ENCODE measurements around the gene MAB21L1. TPM values are rescaled to one million over a fixed set of nuclear protein-coding genes. Genes with fewer than 3 reads are reported as not detected.

The MAB21L1 gene
- polyA plus RNA-seq, 2 of the 4 experiments (the other 2 are of a cell fraction): not detected

DNA sequence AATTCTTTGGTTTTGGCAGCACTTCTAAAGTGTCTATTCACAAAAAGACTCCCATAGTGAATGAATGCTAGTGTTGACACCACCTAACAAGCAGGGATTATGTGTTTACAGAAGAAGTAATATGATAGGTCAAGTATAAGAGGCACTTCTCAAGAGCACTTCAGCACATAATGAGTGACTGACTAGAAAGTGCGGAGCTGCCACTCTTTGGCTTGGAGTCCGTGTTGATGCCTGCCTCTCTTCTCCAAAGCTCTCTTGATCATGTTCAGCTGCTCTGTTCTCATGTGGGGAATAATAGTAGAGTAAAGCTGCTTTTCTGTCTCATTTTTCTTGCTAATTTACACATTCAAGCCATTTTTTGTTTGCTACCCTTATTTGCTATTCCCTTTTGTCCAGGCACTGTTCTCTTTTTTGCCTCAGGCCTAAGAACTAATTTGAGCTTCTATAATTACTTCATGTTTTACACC lies 22.7 kb upstream of the MAB21L1 start:
- FAIRE-seq (no peak), DNase-seq (ENCODE audit: low read depth in 1 of 2, low spot score in 1 of 2) (no peak), ATAC-seq (no peak)
- H3K4me2 ChIP-seq: no peak overlapping the region
- ChIA-PET CTCF (interaction anchor here (0.6 kb wide), 1 partner anchor 903 kb away, joined by 3 read pairs; no protein-coding TSS in a partner anchor), POLR2A (no interaction called here)
- no peaks in the 10 kb centered on the region for H3K4me1 ChIP-seq
- no peak overlapping the region for H3K4me3 ChIP-seq
- H3K27ac ChIP-seq: no peak overlapping the region
- TF ChIP-seq, protein P1, sequence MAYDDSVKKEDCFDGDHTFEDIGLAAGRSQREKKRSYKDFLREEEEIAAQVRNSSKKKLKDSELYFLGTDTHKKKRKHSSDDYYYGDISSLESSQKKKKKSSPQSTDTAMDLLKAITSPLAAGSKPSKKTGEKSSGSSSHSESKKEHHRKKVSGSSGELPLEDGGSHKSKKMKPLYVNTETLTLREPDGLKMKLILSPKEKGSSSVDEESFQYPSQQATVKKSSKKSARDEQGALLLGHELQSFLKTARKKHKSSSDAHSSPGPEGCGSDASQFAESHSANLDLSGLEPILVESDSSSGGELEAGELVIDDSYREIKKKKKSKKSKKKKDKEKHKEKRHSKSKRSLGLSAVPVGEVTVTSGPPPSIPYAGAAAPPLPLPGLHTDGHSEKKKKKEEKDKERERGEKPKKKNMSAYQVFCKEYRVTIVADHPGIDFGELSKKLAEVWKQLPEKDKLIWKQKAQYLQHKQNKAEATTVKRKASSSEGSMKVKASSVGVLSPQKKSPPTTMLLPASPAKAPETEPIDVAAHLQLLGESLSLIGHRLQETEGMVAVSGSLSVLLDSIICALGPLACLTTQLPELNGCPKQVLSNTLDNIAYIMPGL (CRISPR knock-in tag; IDR thresholded peaks at IDR 0.05; ENCODE audit: borderline replicate concordance): no peak
- no peak for TF ChIP-seq RCOR1 (IDR thresholded peaks at IDR 0.05; ENCODE audit: low read depth, low read length)
- H3K9me3 ChIP-seq: no peaks in the 10 kb centered on the region
- WGBS (ENCODE audit: missing lambda C conversion rate): 91% methylated on average over 2 of the region's 2 CpGs

DNA sequence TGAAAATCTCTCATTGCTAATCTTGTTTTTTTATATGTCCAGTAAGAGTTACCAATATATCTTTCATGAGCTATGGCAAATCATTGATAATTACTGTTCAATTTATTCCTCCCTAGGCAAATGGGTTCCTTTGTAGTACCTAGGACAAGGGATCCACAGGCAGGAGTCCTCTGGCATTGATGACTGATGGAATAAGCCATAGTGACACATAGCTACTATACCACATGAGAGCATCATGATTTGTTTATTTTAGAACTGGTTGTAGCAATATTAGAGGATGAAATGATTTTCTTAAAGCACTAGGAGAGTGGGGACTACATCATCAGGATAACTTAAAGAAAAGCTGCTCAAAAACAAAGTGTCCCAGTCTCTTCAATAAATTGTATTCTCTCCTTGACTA lies 21.7 kb upstream of the MAB21L1 start:
- CTCF ChIA-PET: no interaction called here
- POLR2A ChIA-PET: no interaction called here
- no peak for FAIRE-seq
- H3K4me2 ChIP-seq: no peak overlapping the region
- no peak overlapping the region for H3K27ac ChIP-seq
- H3K4me1 ChIP-seq: no peaks in the 10 kb centered on the region
- DNase-seq (ENCODE audit: low read depth in 1 of 2, low spot score in 1 of 2): no peak
- H3K4me3 ChIP-seq: no peak overlapping the region
- TF ChIP-seq ZNF302 (CRISPR knock-in tag; IDR thresholded peaks at IDR 0.05): no peak
- TF ChIP-seq GATA3 (IDR thresholded peaks at IDR 0.05; ENCODE audit: borderline replicate concordance): no peak
- H3K9me3 ChIP-seq: no peaks in the 10 kb centered on the region
- no peak for ATAC-seq

- DNase-seq (ENCODE audit: low read depth in 1 of 2, low spot score in 1 of 2) (no peak), FAIRE-seq (no peak), ATAC-seq (no peak)
- H3K4me3 ChIP-seq: no peak overlapping the region
- WGBS (ENCODE audit: missing lambda C conversion rate): 100% methylated on average over 2 of the region's 2 CpGs
- H3K27ac ChIP-seq: no peak overlapping the region
- no peaks in the 10 kb centered on the region for H3K9me3 ChIP-seq
- H3K4me2 ChIP-seq: no peak overlapping the region
- ChIA-PET CTCF (no interaction called here), POLR2A (no interaction called here)
- H3K4me1 ChIP-seq: no peaks in the 10 kb centered on the region
- no peak for TF ChIP-seq HOXB13 (CRISPR knock-in tag; IDR thresholded peaks at IDR 0.05; ENCODE audit: low read depth)
- TF ChIP-seq RNF2 (IDR thresholded peaks at IDR 0.05; ENCODE audit: borderline replicate concordance, low read depth): no peak
- no peak for TF ChIP-seq CHD4 (IDR thresholded peaks at IDR 0.05; ENCODE audit: borderline replicate concordance)
- TF ChIP-seq, protein P2, sequence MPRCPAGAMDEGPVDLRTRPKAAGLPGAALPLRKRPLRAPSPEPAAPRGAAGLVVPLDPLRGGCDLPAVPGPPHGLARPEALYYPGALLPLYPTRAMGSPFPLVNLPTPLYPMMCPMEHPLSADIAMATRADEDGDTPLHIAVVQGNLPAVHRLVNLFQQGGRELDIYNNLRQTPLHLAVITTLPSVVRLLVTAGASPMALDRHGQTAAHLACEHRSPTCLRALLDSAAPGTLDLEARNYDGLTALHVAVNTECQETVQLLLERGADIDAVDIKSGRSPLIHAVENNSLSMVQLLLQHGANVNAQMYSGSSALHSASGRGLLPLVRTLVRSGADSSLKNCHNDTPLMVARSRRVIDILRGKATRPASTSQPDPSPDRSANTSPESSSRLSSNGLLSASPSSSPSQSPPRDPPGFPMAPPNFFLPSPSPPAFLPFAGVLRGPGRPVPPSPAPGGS (IDR thresholded peaks at IDR 0.05): no peak
- no peak for TF ChIP-seq PHF8 (IDR thresholded peaks at IDR 0.05; ENCODE audit: borderline replicate concordance, low read depth)
Measured at GRCh38 chr13:35496761-35497386, 20.4 kb upstream of the MAB21L1 start.

- DNase-seq (ENCODE audit: low read depth in 1 of 2, low spot score in 1 of 2): no peak
- H3K4me1 ChIP-seq: no peaks in the 10 kb centered on the region
Measured at GRCh38 chr13:35496006-35496405, 19.5 kb upstream of the MAB21L1 start.

More at GRCh38 chr13:35496006-35496405, 19.5 kb upstream of the MAB21L1 start:
- FAIRE-seq (no peak), ATAC-seq (no peak)
- WGBS (ENCODE audit: missing lambda C conversion rate): 25% methylated on average over 1 of the region's 1 CpG
- H3K4me2 ChIP-seq: no peak overlapping the region
- no peaks in the 10 kb centered on the region for H3K9me3 ChIP-seq
- ChIA-PET CTCF (no interaction called here), POLR2A (no interaction called here)
- no peak overlapping the region for H3K4me3 ChIP-seq
- H3K27ac ChIP-seq: no peak overlapping the region
- TF ChIP-seq MAFK (IDR thresholded peaks at IDR 0.05; ENCODE audit: partially characterized antibody) (no peak), NPAS2 (CRISPR knock-in tag; IDR thresholded peaks at IDR 0.05; ENCODE audit: borderline replicate concordance) (no peak), USF2 (IDR thresholded peaks at IDR 0.05) (no peak), EP300 (IDR thresholded peaks at IDR 0.05) (no peak), PBX3 (IDR thresholded peaks at IDR 0.05) (no peak), HDAC2 (IDR thresholded peaks at IDR 0.05) (no peak), ZNF302 (CRISPR knock-in tag; IDR thresholded peaks at IDR 0.05) (no peak), MAZ (IDR thresholded peaks at IDR 0.05; ENCODE audit: borderline replicate concordance, low read depth, low read length) (no peak), FOSL2 (IDR thresholded peaks at IDR 0.05) (no peak), FOSL2 (CRISPR knock-in tag; IDR thresholded peaks at IDR 0.05) (no peak), TP53 (CRISPR knock-in tag; IDR thresholded peaks at IDR 0.05) (no peak), ELK1 (IDR thresholded peaks at IDR 0.05; ENCODE audit: low read depth, low read length) (no peak), RCOR1 (IDR thresholded peaks at IDR 0.05; ENCODE audit: low read depth, low read length) (no peak)
